GM12878 (cell line): ENCODE data around the gene SLC22A23.

Experiments
- CHD4 ChIP-seq: fragments of 200-600 bp; sonication (generic); IDR thresholded peaks from 2 replicates; pipeline ENCODE4 v1.6.1; 2016; ENCODE audit warnings: mild to moderate bottlenecking
- CTCF ChIP-seq, 3 experiments: IDR thresholded peaks in 2 of 3; conservative IDR thresholded peaks in 1 of 3; 2 replicates each; pipeline ENCODE4 v1.5.1; 2011; ENCODE audit warnings: low read depth in 3 of 3, low read length in 3 of 3, mild to moderate bottlenecking in 3 of 3, control low read depth in 2 of 3, moderate library complexity in 2 of 3, inconsistent platforms in 1 of 3, mixed read lengths in 1 of 3; ENCODE audit not compliant: control insufficient read depth in 2 of 3, insufficient read depth in 1 of 3; ENCODE audit errors: extremely low read depth in 1 of 3
- EP300 ChIP-seq, 2 experiments: fragments of 150-350 bp in 1 of 2; IDR thresholded peaks; 2 replicates each; pipeline ENCODE4 v1.6.1; 2011 to 2012; ENCODE audit warnings: low read depth in 2 of 2, low read length in 2 of 2, borderline replicate concordance in 1 of 2, improper control_type of control experiment in 1 of 2, inconsistent platforms in 1 of 2; ENCODE audit not compliant: control insufficient read depth in 1 of 2
- KAT2A ChIP-seq: conservative IDR thresholded peaks from 2 replicates; pipeline ENCODE4 v1.6.1; 2011; ENCODE audit warnings: low read depth, low read length; ENCODE audit not compliant: control insufficient read depth
- MAX ChIP-seq: IDR thresholded peaks from 2 replicates; pipeline ENCODE4 v1.6.1; 2012; ENCODE audit warnings: low read depth, low read length, improper control_type of control experiment
- NFYA ChIP-seq: IDR thresholded peaks from 2 replicates; pipeline ENCODE4 v1.6.1; 2011; ENCODE audit warnings: low read depth, mild to moderate bottlenecking, low read length, improper control_type of control experiment, borderline replicate concordance
- POLR2A ChIP-seq: IDR thresholded peaks from 2 replicates; pipeline ENCODE4 v1.6.1; 2011; ENCODE audit warnings: low read depth, mild to moderate bottlenecking, low read length
- SRF ChIP-seq, 2 experiments: IDR thresholded peaks; 2 replicates each; pipeline ENCODE4 v1.6.1; 2011; ENCODE audit warnings: low read depth in 2 of 2, low read length in 2 of 2, mild to moderate bottlenecking in 1 of 2, moderate library complexity in 1 of 2
- ZNF274 ChIP-seq: IDR thresholded peaks from one replicate; pipeline ENCODE4 v1.8.0; 2011; ENCODE audit not compliant: insufficient read length, insufficient read depth

- TF ChIP-seq CTCF (IDR thresholded peaks at IDR 0.05 in 2 of 3, conservative IDR thresholded peaks at IDR 0.05 in 1 of 3; ENCODE audit: control insufficient read depth in 2 of 3, extremely low read depth in 1 of 3, insufficient read depth in 1 of 3, low read depth in 3 of 3, low read length in 3 of 3): no peak
- TF ChIP-seq NFYA: no peak
- no peak for TF ChIP-seq EP300 (IDR thresholded peaks at IDR 0.05; ENCODE audit: borderline replicate concordance in 1 of 2, control insufficient read depth in 1 of 2, low read depth in 2 of 2, low read length in 2 of 2)
- TF ChIP-seq MAX: no peak
- TF ChIP-seq SRF (IDR thresholded peaks at IDR 0.05; ENCODE audit: low read depth in 2 of 2, low read length in 2 of 2): no peak
- TF ChIP-seq POLR2A: no peak
- no peak for TF ChIP-seq KAT2A
- TF ChIP-seq CHD4: no peak
- TF ChIP-seq ZNF274: no peak
Observed at GRCh38 chr6:3228771-3229565, 227.9 kb downstream of the SLC22A23 start.
